ENCODE results near the gene CSNK1A1L. TPM values are rescaled to one million over a fixed set of nuclear protein-coding genes. Genes with fewer than 3 reads are reported as not detected.

Gene CSNK1A1L
- total RNA-seq, 1 experiment from 2014 or later = not detected

- Histone ChIP-seq H2AFZ (ENCODE audit: low read depth, low read length, poor library complexity, severe bottlenecking) (no peak overlapping the region), H3K9me2 (ENCODE audit: insufficient read depth) (no peaks in the 10 kb centered on the region), H4K20me1 (ENCODE audit: insufficient read depth) (no peaks in the 10 kb centered on the region), H3K9me3 (ENCODE audit: control insufficient read depth in 1 of 2, insufficient read depth in 1 of 2, low read depth in 1 of 2, low read length in 2 of 2) (no peaks in the 10 kb centered on the region), H3K79me2 (ENCODE audit: insufficient read depth, low read length) (no peaks in the 10 kb centered on the region), H3K4me1 (ENCODE audit: control insufficient read depth in 1 of 2, insufficient read depth in 2 of 2, low read length in 2 of 2) (no peaks in the 10 kb centered on the region), H3K4me2 (ENCODE audit: low read length) (no peak overlapping the region), H3K27me3 (ENCODE audit: insufficient read depth, low read length) (no peaks in the 10 kb centered on the region), H3K9ac (ENCODE audit: low read length) (no peak overlapping the region), H3K4me3 (replicated peaks in 1 of 2; ENCODE audit: low read depth in 1 of 2, low read length in 2 of 2) (no peak overlapping the region), H3K36me3 (ENCODE audit: control insufficient read depth in 1 of 2, insufficient read depth in 2 of 2, low read length in 2 of 2) (no peaks in the 10 kb centered on the region), H3K27ac (ENCODE audit: low read depth, low read length) (no peak overlapping the region)
- ChIA-PET CTCF (interaction anchor here (1.1 kb wide), 1 partner anchor 210 kb away, joined by 4 read pairs; no protein-coding TSS in a partner anchor), RAD21 (ENCODE audit: low non-redundant PET in 1 of 2, low total read pairs in 2 of 2, uncharacterized antibody in 2 of 2, unreplicated experiment in 2 of 2) (no interaction called here), POLR2A (no interaction called here)
- TF ChIP-seq RAD21 (IDR thresholded peaks at IDR 0.05; ENCODE audit: low read depth) (no peak), SP1 (IDR thresholded peaks at IDR 0.05; ENCODE audit: low read depth) (no peak), SRF (IDR thresholded peaks at IDR 0.05; ENCODE audit: low read depth) (no peak), FOSL1 (IDR thresholded peaks at IDR 0.05; ENCODE audit: low read depth) (no peak), POLR2AphosphoS5 (IDR thresholded peaks at IDR 0.05; ENCODE audit: low read depth, low read length) (no peak), JUND (IDR thresholded peaks at IDR 0.05) (no peak)
- ATAC-seq (no peak), DNase-seq (ENCODE audit: low read depth, low spot score) (no peak)
- no TSS peak for BruUV-seq (replicated peaks)
- intact Hi-C loops (cut with micrococcal nuclease) = loop anchor here (2.0 to 5.0 kb wide), 3 partner anchors 209 to 1089 kb away; no protein-coding TSS in a partner anchor
These were observed 37.6 kb downstream of the CSNK1A1L start for GRCh38 chr13:37067874-37068273.

- no peak overlapping the region for H3K27ac ChIP-seq (ENCODE audit: low read depth, low read length)
- BruUV-seq (replicated peaks) = no TSS peak
- no peak overlapping the region for H3K4me3 ChIP-seq (replicated peaks in 1 of 2; ENCODE audit: low read depth in 1 of 2, low read length in 2 of 2)
- no peak overlapping the region for H3K9ac ChIP-seq (ENCODE audit: low read length)
- H2AFZ ChIP-seq (ENCODE audit: low read depth, low read length, poor library complexity, severe bottlenecking) = no peak overlapping the region
- no peaks in the 10 kb centered on the region for H4K20me1 ChIP-seq (ENCODE audit: insufficient read depth)
- DNase-seq (ENCODE audit: low read depth, low spot score) (no peak), ATAC-seq (no peak)
- no peaks in the 10 kb centered on the region for H3K4me1 ChIP-seq (ENCODE audit: control insufficient read depth in 1 of 2, insufficient read depth in 2 of 2, low read length in 2 of 2)
- H3K27me3 ChIP-seq (ENCODE audit: insufficient read depth, low read length) = no peaks in the 10 kb centered on the region
- H3K4me2 ChIP-seq (ENCODE audit: low read length) = no peak overlapping the region
- ChIA-PET CTCF (no interaction called here), POLR2A (no interaction called here), RAD21 (ENCODE audit: low non-redundant PET in 1 of 2, low total read pairs in 2 of 2, uncharacterized antibody in 2 of 2, unreplicated experiment in 2 of 2) (no interaction called here)
- H3K9me2 ChIP-seq (ENCODE audit: insufficient read depth) = no peaks in the 10 kb centered on the region
- TF ChIP-seq SIN3A (IDR thresholded peaks at IDR 0.05; ENCODE audit: low read depth) (no peak), FOSL1 (IDR thresholded peaks at IDR 0.05; ENCODE audit: low read depth) (no peak), EZH2 (IDR thresholded peaks at IDR 0.05) (no peak), SP1 (IDR thresholded peaks at IDR 0.05; ENCODE audit: low read depth) (no peak), CEBPB (IDR thresholded peaks at IDR 0.05; ENCODE audit: low read depth) (no peak), EZH2phosphoT487 (IDR thresholded peaks at IDR 0.05; ENCODE audit: borderline replicate concordance) (no peak), RAD21 (IDR thresholded peaks at IDR 0.05; ENCODE audit: low read depth) (no peak), TCF7L2 (IDR thresholded peaks at IDR 0.05; ENCODE audit: borderline replicate concordance, extremely low read depth, insufficient read depth, insufficient read length) (no peak)
- TF ChIP-seq, protein P1, sequence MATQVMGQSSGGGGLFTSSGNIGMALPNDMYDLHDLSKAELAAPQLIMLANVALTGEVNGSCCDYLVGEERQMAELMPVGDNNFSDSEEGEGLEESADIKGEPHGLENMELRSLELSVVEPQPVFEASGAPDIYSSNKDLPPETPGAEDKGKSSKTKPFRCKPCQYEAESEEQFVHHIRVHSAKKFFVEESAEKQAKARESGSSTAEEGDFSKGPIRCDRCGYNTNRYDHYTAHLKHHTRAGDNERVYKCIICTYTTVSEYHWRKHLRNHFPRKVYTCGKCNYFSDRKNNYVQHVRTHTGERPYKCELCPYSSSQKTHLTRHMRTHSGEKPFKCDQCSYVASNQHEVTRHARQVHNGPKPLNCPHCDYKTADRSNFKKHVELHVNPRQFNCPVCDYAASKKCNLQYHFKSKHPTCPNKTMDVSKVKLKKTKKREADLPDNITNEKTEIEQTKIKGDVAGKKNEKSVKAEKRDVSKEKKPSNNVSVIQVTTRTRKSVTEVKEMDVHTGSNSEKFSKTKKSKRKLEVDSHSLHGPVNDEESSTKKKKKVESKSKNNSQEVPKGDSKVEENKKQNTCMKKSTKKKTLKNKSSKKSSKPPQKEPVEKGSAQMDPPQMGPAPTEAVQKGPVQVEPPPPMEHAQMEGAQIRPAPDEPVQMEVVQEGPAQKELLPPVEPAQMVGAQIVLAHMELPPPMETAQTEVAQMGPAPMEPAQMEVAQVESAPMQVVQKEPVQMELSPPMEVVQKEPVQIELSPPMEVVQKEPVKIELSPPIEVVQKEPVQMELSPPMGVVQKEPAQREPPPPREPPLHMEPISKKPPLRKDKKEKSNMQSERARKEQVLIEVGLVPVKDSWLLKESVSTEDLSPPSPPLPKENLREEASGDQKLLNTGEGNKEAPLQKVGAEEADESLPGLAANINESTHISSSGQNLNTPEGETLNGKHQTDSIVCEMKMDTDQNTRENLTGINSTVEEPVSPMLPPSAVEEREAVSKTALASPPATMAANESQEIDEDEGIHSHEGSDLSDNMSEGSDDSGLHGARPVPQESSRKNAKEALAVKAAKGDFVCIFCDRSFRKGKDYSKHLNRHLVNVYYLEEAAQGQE (IDR thresholded peaks at IDR 0.05; ENCODE audit: low read depth) = no peak
- TF ChIP-seq, protein P2, sequence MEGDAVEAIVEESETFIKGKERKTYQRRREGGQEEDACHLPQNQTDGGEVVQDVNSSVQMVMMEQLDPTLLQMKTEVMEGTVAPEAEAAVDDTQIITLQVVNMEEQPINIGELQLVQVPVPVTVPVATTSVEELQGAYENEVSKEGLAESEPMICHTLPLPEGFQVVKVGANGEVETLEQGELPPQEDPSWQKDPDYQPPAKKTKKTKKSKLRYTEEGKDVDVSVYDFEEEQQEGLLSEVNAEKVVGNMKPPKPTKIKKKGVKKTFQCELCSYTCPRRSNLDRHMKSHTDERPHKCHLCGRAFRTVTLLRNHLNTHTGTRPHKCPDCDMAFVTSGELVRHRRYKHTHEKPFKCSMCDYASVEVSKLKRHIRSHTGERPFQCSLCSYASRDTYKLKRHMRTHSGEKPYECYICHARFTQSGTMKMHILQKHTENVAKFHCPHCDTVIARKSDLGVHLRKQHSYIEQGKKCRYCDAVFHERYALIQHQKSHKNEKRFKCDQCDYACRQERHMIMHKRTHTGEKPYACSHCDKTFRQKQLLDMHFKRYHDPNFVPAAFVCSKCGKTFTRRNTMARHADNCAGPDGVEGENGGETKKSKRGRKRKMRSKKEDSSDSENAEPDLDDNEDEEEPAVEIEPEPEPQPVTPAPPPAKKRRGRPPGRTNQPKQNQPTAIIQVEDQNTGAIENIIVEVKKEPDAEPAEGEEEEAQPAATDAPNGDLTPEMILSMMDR (IDR thresholded peaks at IDR 0.05 in 2 of 3, conservative IDR thresholded peaks at IDR 0.05 in 1 of 3; ENCODE audit: borderline replicate concordance in 1 of 3, insufficient read depth in 1 of 3, low read depth in 2 of 3, low read length in 2 of 3) = no peak
- H3K36me3 ChIP-seq (ENCODE audit: control insufficient read depth in 1 of 2, insufficient read depth in 2 of 2, low read length in 2 of 2) = no peaks in the 10 kb centered on the region
- no peaks in the 10 kb centered on the region for H3K9me3 ChIP-seq (ENCODE audit: control insufficient read depth in 1 of 2, insufficient read depth in 1 of 2, low read depth in 1 of 2, low read length in 2 of 2)
- intact Hi-C loops (cut with micrococcal nuclease) = loop anchor here (5.0 kb wide), 1 partner anchor 644 kb away; no protein-coding TSS in a partner anchor
- no peaks in the 10 kb centered on the region for H3K79me2 ChIP-seq (ENCODE audit: insufficient read depth, low read length)
These were observed 39.5 kb downstream of the CSNK1A1L start for GRCh38 chr13:37065890-37066526.
